Heart left ventricle (tissue), 16 donors: ENCODE results near the gene ZNF101. TPM values are rescaled to one million over a fixed set of nuclear protein-coding genes. Genes with fewer than 3 reads are reported as not detected.

Experiments
- ATAC-seq, 4 donors: fragments of 200-7000 bp; cut with Tn5 transposase; one replicate each; pipeline ENCODE4 v1.9.1; 2020 to 2022; ENCODE audit warnings: moderate library complexity in 4 of 4, mild to moderate bottlenecking in 3 of 4, moderate number of reproducible peaks in 1 of 4
- DNase-seq, 5 donors: peaks; one replicate each; pipeline ENCODE4 v3.0.0-alpha.2; 2020
- H3K27ac ChIP-seq, 12 donors: fragments of 200-600 bp; sonication (generic) in 4 of 12; one replicate each; pipeline versions ENCODE4 v1.5.0 to v1.8.0; 2016 to 2022; ENCODE audit warnings: mild to moderate bottlenecking in 2 of 12
- H3K27me3 ChIP-seq, 9 donors: fragments of 200-600 bp; sonication (generic) in 2 of 9; one replicate each; pipeline versions ENCODE4 v1.5.1 to v1.8.0; 2016 to 2022; ENCODE audit warnings: mild to moderate bottlenecking in 3 of 9
- H3K36me3 ChIP-seq, 9 donors: fragments of 200-600 bp; sonication (generic) in 2 of 9; one replicate each; pipeline versions ENCODE4 v1.5.0 to v1.8.0; 2018 to 2022; ENCODE audit warnings: mild to moderate bottlenecking in 2 of 9
- H3K4me1 ChIP-seq, 12 donors: fragments of 200-600 bp; sonication (generic) in 4 of 12; one replicate each; pipeline versions ENCODE4 v1.5.0 to v1.8.0; 2016 to 2022; ENCODE audit warnings: mild to moderate bottlenecking in 3 of 12
- H3K4me3 ChIP-seq, 12 donors: fragments of 200-600 bp; sonication (generic) in 4 of 12; one replicate each; pipeline versions ENCODE4 v1.5.0 to v1.8.0; 2017 to 2022; ENCODE audit warnings: mild to moderate bottlenecking in 9 of 12, moderate library complexity in 4 of 12
- H3K9me3 ChIP-seq, 12 donors: fragments of 200-600 bp; sonication (generic) in 4 of 12; one replicate each; pipeline versions ENCODE4 v1.5.0 to v1.8.0; 2016 to 2022; ENCODE audit warnings: mild to moderate bottlenecking in 1 of 12
- POLR2A ChIP-seq, 2 donors: fragments of 450-650 bp; IDR thresholded peaks; one replicate each; pipeline ENCODE4 v1.6.1; 2017; ENCODE audit warnings: antibody characterized with exemption in 2 of 2, mild to moderate bottlenecking in 2 of 2, moderate library complexity in 2 of 2
- whole genome bisulfite sequencing, 4 donors: extraction: QIAGEN DNeasy Blood & Tissue Kit in 2 of 4; methylation state at CpG; one replicate each; pipeline versions ENCODE4 v1.1.5 to v1.1.7; 2013 to 2018; 5-methylcytosine and 5-hydroxymethylcytosine counted together
- intact Hi-C, 10 donors: fragments of 100-400 bp; cut with DNase I; formaldehyde crosslinking; loops; one replicate each; pipeline versions ENCODE4 v1.11.1 to v1.14.2; 2022
- polyA plus RNA-seq, 2 donors: library from polyadenylated mRNA; stranded (reverse); fragments of 200-250 nt; gene quantifications; one replicate each; pipeline ENCODE4 v1.2.3, GENCODE V29; 2013
- total RNA-seq, 9 donors: library from RNA; depleted of rRNA in 2 of 9; stranded (reverse); fragments of >200 nt in 2 of 9; fragmentation: NEBNext Ultra II Directional in 3 of 9; extraction: Animal tissue kit (Norgen Biotek cat#: 25700) in 3 of 9; gene quantifications; one replicate each; pipeline versions ENCODE4 v1.1.0 to v1.2.4, GENCODE V29; 2016 to 2023
- TF ChIP-seq, protein P1 (sequence below), 12 donors: fragments of 200-600 bp; sonication (generic) in 4 of 12; IDR thresholded peaks; one replicate each; pipeline versions ENCODE4 v1.5.0 to v1.8.0; 2018 to 2022; ENCODE audit warnings: antibody characterized with exemption in 12 of 12, mild to moderate bottlenecking in 5 of 12
- donor health status: ischemic (EF 13 %, LVEDD 7.1; RV severe dilation, severe dysfunction).
- donor health status: healthy with polysubstance abuse.
- donor health status: DM: no; HTN: yes; CAD: no.
- donor health status: DM: no; HTN: no; CAD: no.
- donor health status: ischemic (EF 25% LVEDD 6.9; RV normal size, moderate dysfunction).
- donor health status: ischemic (EF 25% LVEDD 5.7; RV mildly dilated, moderate dysfunction).
- donor health status: healthy.
- donor health status: DM: yes; HTN: yes; CAD: no.
- donor health status: ischemic (EF 35%, LVEDD 5.7; RV mildly dilated, moderate dysfunction).
- donor health status: nonischemic (EF 11% LVEDD 7.7; RV severe dilation, severe dysfunction).
- donor health status: DM: yes; HTN: yes; CAD: no.
- donor health status: PGD.
- donor health status: ischemic (EF 29% LVEDD 5.4; RV normal size, mild dysfunction).
- donor health status: nonischemic (EF 23%, LVEDD 6.1; RV moderate dilation, normal function).

ZNF101 gene
- total and polyA plus RNA-seq, 11 donors, result 1.5 to 6.8 (median 3.4) TPM

DNA sequence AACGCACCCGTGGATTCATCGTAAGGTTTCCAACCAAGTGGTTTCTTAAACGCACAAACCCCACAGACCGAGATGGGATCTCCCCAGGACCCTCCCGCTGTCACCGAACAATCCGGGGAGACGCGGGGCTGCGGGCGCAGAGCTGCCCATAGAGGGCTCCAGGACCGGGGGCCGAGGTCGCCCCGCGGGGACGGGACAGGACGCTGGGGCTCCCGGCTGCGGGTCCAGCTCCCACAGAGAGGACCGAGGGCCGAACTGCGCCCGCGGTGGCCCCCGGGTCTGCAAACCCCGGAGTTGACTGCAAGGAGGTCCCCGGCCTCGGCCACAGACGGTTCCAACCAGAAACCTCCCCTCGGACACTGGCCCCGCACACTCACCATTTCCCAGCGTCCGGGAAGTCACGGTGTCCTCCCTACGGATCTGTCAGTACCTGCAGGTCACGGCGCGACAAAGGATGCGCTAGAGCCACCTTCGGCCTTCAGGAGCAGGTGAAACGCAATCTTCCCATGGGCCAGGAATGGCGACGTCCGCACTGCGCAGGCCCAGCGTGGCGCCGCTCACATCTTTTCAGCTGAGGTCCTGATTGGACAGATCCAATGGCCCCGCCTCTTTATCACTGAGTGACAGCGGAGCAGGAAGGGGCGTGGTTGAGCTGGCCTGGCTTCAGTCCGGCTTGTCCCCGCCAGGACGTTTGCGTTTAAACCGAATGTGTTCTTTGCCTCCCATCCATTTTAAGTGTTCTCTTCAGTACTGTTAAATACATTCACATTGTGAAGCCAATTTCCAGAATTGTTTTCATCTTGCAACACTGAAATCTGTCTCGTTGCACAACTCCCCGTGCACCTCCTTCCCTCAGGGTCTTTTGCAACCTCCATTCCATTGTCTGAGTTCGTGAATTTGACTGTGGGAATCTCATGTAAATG lies 64.2 kb downstream of the ZNF101 start, which contains the start of gene ZNF14:
TSS of gene ZNF14 (minus strand) at position 534 of the 923 bp plus-strand sequence. CDS start at position 380, 154 bp downstream.
- no peaks in the 10 kb centered on the region for H3K27me3 ChIP-seq
- intact Hi-C loops, result loop anchor here in 2 of 10 donors (1.0 to 5.0 kb wide), 4 partner anchors 44 to 88 kb away; partner anchors contain the start of genes ZNF101 (in 1 of the 2) and ZNF506 (in 1 of the 2)
- WGBS, 4 donors, result 0 to 1% (median 0%) methylated on average over 32 to 61 of the region's 61 CpGs

More for the DNA sequence above, 64.2 kb downstream of the ZNF101 start, which contains the start of gene ZNF14:
- peak within 1 kb of the TSS in 11 of 12 donors; percentile 58 to 83 (median 76) for H3K27ac ChIP-seq
- ATAC-seq (peak; percentile 100), DNase-seq (peak; percentile 93 to 96 (median 95))
- TF ChIP-seq, protein P1, sequence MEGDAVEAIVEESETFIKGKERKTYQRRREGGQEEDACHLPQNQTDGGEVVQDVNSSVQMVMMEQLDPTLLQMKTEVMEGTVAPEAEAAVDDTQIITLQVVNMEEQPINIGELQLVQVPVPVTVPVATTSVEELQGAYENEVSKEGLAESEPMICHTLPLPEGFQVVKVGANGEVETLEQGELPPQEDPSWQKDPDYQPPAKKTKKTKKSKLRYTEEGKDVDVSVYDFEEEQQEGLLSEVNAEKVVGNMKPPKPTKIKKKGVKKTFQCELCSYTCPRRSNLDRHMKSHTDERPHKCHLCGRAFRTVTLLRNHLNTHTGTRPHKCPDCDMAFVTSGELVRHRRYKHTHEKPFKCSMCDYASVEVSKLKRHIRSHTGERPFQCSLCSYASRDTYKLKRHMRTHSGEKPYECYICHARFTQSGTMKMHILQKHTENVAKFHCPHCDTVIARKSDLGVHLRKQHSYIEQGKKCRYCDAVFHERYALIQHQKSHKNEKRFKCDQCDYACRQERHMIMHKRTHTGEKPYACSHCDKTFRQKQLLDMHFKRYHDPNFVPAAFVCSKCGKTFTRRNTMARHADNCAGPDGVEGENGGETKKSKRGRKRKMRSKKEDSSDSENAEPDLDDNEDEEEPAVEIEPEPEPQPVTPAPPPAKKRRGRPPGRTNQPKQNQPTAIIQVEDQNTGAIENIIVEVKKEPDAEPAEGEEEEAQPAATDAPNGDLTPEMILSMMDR (IDR thresholded peaks at IDR 0.05), result peak in 7 of 12 donors; percentile 5 to 40 (median 17)
- TF ChIP-seq POLR2A (IDR thresholded peaks at IDR 0.05), result peak in 1 of 2 donors; percentile 85
- H3K4me1 ChIP-seq, result peaks cover 0 to 13% (median 8%) of the 10 kb centered on the region in 12 donors
- H3K4me3 ChIP-seq, result peak within 1 kb of the TSS; percentile 63 to 96 (median 84)
- peaks cover 0 to 29% (median 6%) of the 10 kb centered on the region in 12 donors for H3K9me3 ChIP-seq
- H3K36me3 ChIP-seq, result peaks cover 0 to 32% (median 6%) of the 10 kb centered on the region in 9 donors

Other genes with a start within 250 kb of the ZNF101 start
- gene TSSK6, start 153.3 kb upstream of the ZNF101 start, total RNA-seq, result 1 to 10 TPM in 1 of 9 donors, under 1 TPM in 8; 0.28 to 1.0 (median 0.54) TPM
- under 1 TPM; 0.57 to 0.61 TPM for gene TSSK6, start 153.3 kb upstream of the ZNF101 start, polyA plus RNA-seq
- 1,000 to 10,000 TPM in 3 of 9 donors, 100 to 1,000 TPM in 6; 101 to 1,154 (median 960) TPM for gene NDUFA13, start 152.6 kb upstream of the ZNF101 start, total RNA-seq
- 1,000 to 10,000 TPM in 1 of 2 donors, 100 to 1,000 TPM in 1; 856 to 1,476 TPM for gene NDUFA13, start 152.6 kb upstream of the ZNF101 start, polyA plus RNA-seq
- gene YJEFN3, start 139.9 kb upstream of the ZNF101 start, total RNA-seq, result 1 to 10 TPM in 8 of 9 donors, not detected in 1; 1.2 to 5.4 (median 2.3) TPM
- 1 to 10 TPM; 3.6 to 5.3 TPM for gene YJEFN3, start 139.9 kb upstream of the ZNF101 start, polyA plus RNA-seq
- under 1 TPM in 7 of 9 donors, not detected in 2; 0.07 to 0.61 (median 0.22) TPM for gene CILP2, start 130.6 kb upstream of the ZNF101 start, total RNA-seq
- gene CILP2, start 130.6 kb upstream of the ZNF101 start, polyA plus RNA-seq, result under 1 TPM; 0.08 to 0.24 TPM
- gene PBX4, start 50.2 kb upstream of the ZNF101 start, total RNA-seq, result under 1 TPM in 2 of 9 donors, not detected in 7; 0.43 to 0.69 TPM
- gene PBX4, start 50.2 kb upstream of the ZNF101 start, polyA plus RNA-seq, result under 1 TPM in 1 of 2 donors, not detected in 1; 0.53 TPM
- 1 to 10 TPM in 2 of 9 donors, under 1 TPM in 6, not detected in 1; 0.24 to 6.1 (median 0.74) TPM for gene LPAR2, start 40.6 kb upstream of the ZNF101 start, total RNA-seq
- 1 to 10 TPM in 1 of 2 donors, under 1 TPM in 1; 0.46 to 1.6 TPM for gene LPAR2, start 40.6 kb upstream of the ZNF101 start, polyA plus RNA-seq
- 10 to 100 TPM in 2 of 9 donors, 1 to 10 TPM in 7; 1.1 to 21.7 (median 2.5) TPM for gene GMIP, start 25.2 kb upstream of the ZNF101 start, total RNA-seq
- 1 to 10 TPM; 2.1 TPM for gene GMIP, start 25.2 kb upstream of the ZNF101 start, polyA plus RNA-seq
- gene ATP13A1, start 5.2 kb upstream of the ZNF101 start, total RNA-seq, result 10 to 100 TPM; 15.7 to 65.8 (median 23.1) TPM
- gene ATP13A1, start 5.2 kb upstream of the ZNF101 start, polyA plus RNA-seq, result 10 to 100 TPM; 16.1 to 22.0 TPM
- gene ZNF14, start 64.3 kb downstream of the ZNF101 start, total RNA-seq, result 1 to 10 TPM; 2.9 to 7.9 (median 3.6) TPM
- 1 to 10 TPM; 2.3 to 3.1 TPM for gene ZNF14, start 64.3 kb downstream of the ZNF101 start, polyA plus RNA-seq
- gene ZNF506, start 152.9 kb downstream of the ZNF101 start, total RNA-seq, result 10 to 100 TPM in 8 of 9 donors, 1 to 10 TPM in 1; 9.0 to 20.2 (median 11.6) TPM
- 1 to 10 TPM; 5.0 to 6.5 TPM for gene ZNF506, start 152.9 kb downstream of the ZNF101 start, polyA plus RNA-seq
- 10 to 100 TPM in 2 of 9 donors, 1 to 10 TPM in 7; 5.6 to 16.6 (median 8.1) TPM for gene ZNF253, start 197.0 kb downstream of the ZNF101 start, total RNA-seq
- 1 to 10 TPM; 3.8 to 5.5 TPM for gene ZNF253, start 197.0 kb downstream of the ZNF101 start, polyA plus RNA-seq
- 1 to 10 TPM; 1.0 to 4.6 (median 2.3) TPM for gene ZNF93, start 232.1 kb downstream of the ZNF101 start, total RNA-seq
- 1 to 10 TPM; 1.1 to 3.7 TPM for gene ZNF93, start 232.1 kb downstream of the ZNF101 start, polyA plus RNA-seq